ENCODE data around the gene CD2.

DNA sequence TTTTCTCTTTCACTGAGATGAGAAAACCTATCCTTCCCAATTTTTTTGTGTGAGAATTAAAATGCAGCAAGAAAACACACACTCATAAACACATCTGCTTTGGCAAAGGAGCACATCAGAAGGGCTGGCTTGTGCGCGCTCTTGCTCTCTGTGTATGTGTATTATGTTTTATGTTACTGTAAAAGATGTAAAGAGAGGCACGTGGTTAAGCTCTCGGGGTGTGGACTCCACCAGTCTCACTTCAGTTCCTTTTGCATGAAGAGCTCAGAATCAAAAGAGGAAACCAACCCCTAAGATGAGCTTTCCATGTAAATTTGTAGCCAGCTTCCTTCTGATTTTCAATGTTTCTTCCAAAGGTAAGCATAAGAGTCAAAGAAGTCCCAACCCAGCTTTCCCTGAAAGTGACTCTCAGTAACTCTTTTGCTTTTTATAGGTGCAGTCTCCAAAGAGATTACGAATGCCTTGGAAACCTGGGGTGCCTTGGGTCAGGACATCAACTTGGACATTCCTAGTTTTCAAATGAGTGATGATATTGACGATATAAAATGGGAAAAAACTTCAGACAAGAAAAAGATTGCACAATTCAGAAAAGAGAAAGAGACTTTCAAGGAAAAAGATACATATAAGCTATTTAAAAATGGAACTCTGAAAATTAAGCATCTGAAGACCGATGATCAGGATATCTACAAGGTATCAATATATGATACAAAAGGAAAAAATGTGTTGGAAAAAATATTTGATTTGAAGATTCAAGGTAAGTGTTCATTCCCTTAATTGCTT lies at the start of gene CD2:
- TF ChIP-seq, protein P1, sequence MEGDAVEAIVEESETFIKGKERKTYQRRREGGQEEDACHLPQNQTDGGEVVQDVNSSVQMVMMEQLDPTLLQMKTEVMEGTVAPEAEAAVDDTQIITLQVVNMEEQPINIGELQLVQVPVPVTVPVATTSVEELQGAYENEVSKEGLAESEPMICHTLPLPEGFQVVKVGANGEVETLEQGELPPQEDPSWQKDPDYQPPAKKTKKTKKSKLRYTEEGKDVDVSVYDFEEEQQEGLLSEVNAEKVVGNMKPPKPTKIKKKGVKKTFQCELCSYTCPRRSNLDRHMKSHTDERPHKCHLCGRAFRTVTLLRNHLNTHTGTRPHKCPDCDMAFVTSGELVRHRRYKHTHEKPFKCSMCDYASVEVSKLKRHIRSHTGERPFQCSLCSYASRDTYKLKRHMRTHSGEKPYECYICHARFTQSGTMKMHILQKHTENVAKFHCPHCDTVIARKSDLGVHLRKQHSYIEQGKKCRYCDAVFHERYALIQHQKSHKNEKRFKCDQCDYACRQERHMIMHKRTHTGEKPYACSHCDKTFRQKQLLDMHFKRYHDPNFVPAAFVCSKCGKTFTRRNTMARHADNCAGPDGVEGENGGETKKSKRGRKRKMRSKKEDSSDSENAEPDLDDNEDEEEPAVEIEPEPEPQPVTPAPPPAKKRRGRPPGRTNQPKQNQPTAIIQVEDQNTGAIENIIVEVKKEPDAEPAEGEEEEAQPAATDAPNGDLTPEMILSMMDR (IDR thresholded peaks at IDR 0.05): no peak
- no peak for TF ChIP-seq POLR2A (IDR thresholded peaks at IDR 0.05)

All from uterus (tissue), 2 donors.